ENCODE results near the gene DNM3. TPM values are rescaled to one million over a fixed set of nuclear protein-coding genes. Genes with fewer than 3 reads are reported as not detected.

The DNM3 gene
- polyA plus RNA-seq, 1 donor (not counting 4 experiments of a cell fraction or from before 2014, with no cell fraction given), result 2.0 TPM

- H3K27ac ChIP-seq (ENCODE audit: control insufficient read depth, insufficient read depth, low read length), result no peak overlapping the region
- no peaks in the 10 kb centered on the region for H4K20me1 ChIP-seq (ENCODE audit: control insufficient read depth, extremely low read depth, insufficient read depth, low read length)
- H3K79me2 ChIP-seq (ENCODE audit: control insufficient read depth, insufficient read depth, low read length), result no peaks in the 10 kb centered on the region
- dilution Hi-C loops (cut with MboI; ENCODE audit: extremely low pct_ligation_motif_present, low sequenced_read_pairs), result no loop called here
- no peak for TF ChIP-seq CTCF (optimal IDR thresholded peaks at IDR 0.05 in 1 of 3, IDR thresholded peaks at IDR 0.05 in 1 of 3, conservative IDR thresholded peaks at IDR 0.05 in 1 of 3; ENCODE audit: extremely low read depth in 1 of 3, insufficient read depth in 2 of 3, low read length in 3 of 3)
- no peak for TF ChIP-seq EZH2 (IDR thresholded peaks at IDR 0.05; ENCODE audit: low read length)
- no peaks in the 10 kb centered on the region for H3K27me3 ChIP-seq (ENCODE audit: control insufficient read depth, extremely low read depth, insufficient read depth, low read length)
- no peak overlapping the region for H3K9ac ChIP-seq (ENCODE audit: control insufficient read depth, extremely low read depth, insufficient read depth, low read length)
- no peak overlapping the region for H2AFZ ChIP-seq (ENCODE audit: control insufficient read depth, low read length)
- H3K36me3 ChIP-seq (ENCODE audit: control insufficient read depth in 2 of 2, extremely low read depth in 1 of 2, insufficient read depth in 2 of 2, low read length in 2 of 2), result no peaks in the 10 kb centered on the region
- H3K9me1 ChIP-seq (ENCODE audit: control insufficient read depth, extremely low read depth, insufficient read depth, low read length), result no peaks in the 10 kb centered on the region
- H3K9me3 ChIP-seq (ENCODE audit: control insufficient read depth, low read depth, low read length), result no peaks in the 10 kb centered on the region
- H3K4me1 ChIP-seq (ENCODE audit: control insufficient read depth, extremely low read depth, insufficient read depth, low read length), result peaks cover 16% of the 10 kb centered on the region
- no peak overlapping the region for H3K4me2 ChIP-seq (ENCODE audit: control insufficient read depth, extremely low read depth, insufficient read depth, low read depth, low read length)
- FAIRE-seq (no peak), DNase-seq (ENCODE audit: low read depth, low spot score) (no peak)
- no peak overlapping the region for H3K4me3 ChIP-seq (ENCODE audit: control insufficient read depth in 2 of 3, extremely low read depth in 1 of 3, insufficient read depth in 2 of 3, low read depth in 1 of 3, low read length in 3 of 3)
These were observed 24.9 kb upstream of the DNM3 start for GRCh38 chr1:171816300-171816901.

GRCh38 chr1:171817511-171818265 is 23.6 kb upstream of the DNM3 start:
- no peaks in the 10 kb centered on the region for H3K79me2 ChIP-seq (ENCODE audit: control insufficient read depth, insufficient read depth, low read length)
- TF ChIP-seq CTCF (optimal IDR thresholded peaks at IDR 0.05 in 1 of 3, IDR thresholded peaks at IDR 0.05 in 1 of 3, conservative IDR thresholded peaks at IDR 0.05 in 1 of 3; ENCODE audit: extremely low read depth in 1 of 3, insufficient read depth in 2 of 3, low read length in 3 of 3), result no peak
- TF ChIP-seq EZH2 (IDR thresholded peaks at IDR 0.05; ENCODE audit: low read length), result no peak
- peak overlapping the region; percentile 33 for H3K27ac ChIP-seq (ENCODE audit: control insufficient read depth, insufficient read depth, low read length)
- H3K4me3 ChIP-seq (ENCODE audit: control insufficient read depth in 2 of 3, extremely low read depth in 1 of 3, insufficient read depth in 2 of 3, low read depth in 1 of 3, low read length in 3 of 3), result no peak overlapping the region
- dilution Hi-C loops (cut with MboI; ENCODE audit: extremely low pct_ligation_motif_present, low sequenced_read_pairs), result no loop called here
- H3K9me1 ChIP-seq (ENCODE audit: control insufficient read depth, extremely low read depth, insufficient read depth, low read length), result no peaks in the 10 kb centered on the region
- peak; percentile 72 for DNase-seq (ENCODE audit: low read depth, low spot score)
- peak; percentile 83 for FAIRE-seq
- H3K9me3 ChIP-seq (ENCODE audit: control insufficient read depth, low read depth, low read length), result no peaks in the 10 kb centered on the region
- H2AFZ ChIP-seq (ENCODE audit: control insufficient read depth, low read length), result peak overlapping the region; percentile 11
- H4K20me1 ChIP-seq (ENCODE audit: control insufficient read depth, extremely low read depth, insufficient read depth, low read length), result no peaks in the 10 kb centered on the region
- H3K4me2 ChIP-seq (ENCODE audit: control insufficient read depth, extremely low read depth, insufficient read depth, low read depth, low read length), result peak overlapping the region; percentile 31
- peaks cover 16% of the 10 kb centered on the region for H3K4me1 ChIP-seq (ENCODE audit: control insufficient read depth, extremely low read depth, insufficient read depth, low read length)
- no peaks in the 10 kb centered on the region for H3K36me3 ChIP-seq (ENCODE audit: control insufficient read depth in 2 of 2, extremely low read depth in 1 of 2, insufficient read depth in 2 of 2, low read length in 2 of 2)
- H3K27me3 ChIP-seq (ENCODE audit: control insufficient read depth, extremely low read depth, insufficient read depth, low read length), result no peaks in the 10 kb centered on the region
- H3K9ac ChIP-seq (ENCODE audit: control insufficient read depth, extremely low read depth, insufficient read depth, low read length), result no peak overlapping the region
